ENCODE measurements around the gene CAMTA1.

Gene CAMTA1

GRCh38 chr1:6984986-6985385 is 199.7 kb downstream of the CAMTA1 start:
- Histone ChIP-seq H3K27ac (ENCODE audit: extremely low read depth, low read depth, low read length) (no peak overlapping the region), H3K4me3 (ENCODE audit: low read depth, low read length) (no peak overlapping the region), H3K36me3 (ENCODE audit: control insufficient read depth in 2 of 2, insufficient read depth in 1 of 2, low read length in 2 of 2) (no peaks in the 10 kb centered on the region), H3K9me3 (ENCODE audit: control insufficient read depth, insufficient read depth, low read depth, low read length) (no peaks in the 10 kb centered on the region), H3K4me1 (ENCODE audit: control insufficient read depth, insufficient read depth, low read length) (0 out of 2 replicates have a peak, but pooled peaks cover 4% of the 10 kb centered on the region)
- POLR2A ChIA-PET = no interaction called here
- TF ChIP-seq, protein P1, sequence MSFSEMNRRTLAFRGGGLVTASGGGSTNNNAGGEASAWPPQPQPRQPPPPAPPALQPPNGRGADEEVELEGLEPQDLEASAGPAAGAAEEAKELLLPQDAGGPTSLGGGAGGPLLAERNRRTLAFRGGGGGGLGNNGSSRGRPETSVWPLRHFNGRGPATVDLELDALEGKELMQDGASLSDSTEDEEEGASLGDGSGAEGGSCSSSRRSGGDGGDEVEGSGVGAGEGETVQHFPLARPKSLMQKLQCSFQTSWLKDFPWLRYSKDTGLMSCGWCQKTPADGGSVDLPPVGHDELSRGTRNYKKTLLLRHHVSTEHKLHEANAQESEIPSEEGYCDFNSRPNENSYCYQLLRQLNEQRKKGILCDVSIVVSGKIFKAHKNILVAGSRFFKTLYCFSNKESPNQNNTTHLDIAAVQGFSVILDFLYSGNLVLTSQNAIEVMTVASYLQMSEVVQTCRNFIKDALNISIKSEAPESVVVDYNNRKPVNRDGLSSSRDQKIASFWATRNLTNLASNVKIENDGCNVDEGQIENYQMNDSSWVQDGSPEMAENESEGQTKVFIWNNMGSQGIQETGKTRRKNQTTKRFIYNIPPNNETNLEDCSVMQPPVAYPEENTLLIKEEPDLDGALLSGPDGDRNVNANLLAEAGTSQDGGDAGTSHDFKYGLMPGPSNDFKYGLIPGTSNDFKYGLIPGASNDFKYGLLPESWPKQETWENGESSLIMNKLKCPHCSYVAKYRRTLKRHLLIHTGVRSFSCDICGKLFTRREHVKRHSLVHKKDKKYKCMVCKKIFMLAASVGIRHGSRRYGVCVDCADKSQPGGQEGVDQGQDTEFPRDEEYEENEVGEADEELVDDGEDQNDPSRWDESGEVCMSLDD (tag by site-specific recombination; IDR thresholded peaks at IDR 0.05) = no peak
- TF ChIP-seq YY1 (tag by site-specific recombination; IDR thresholded peaks at IDR 0.05) = no peak
- TF ChIP-seq, protein P2, sequence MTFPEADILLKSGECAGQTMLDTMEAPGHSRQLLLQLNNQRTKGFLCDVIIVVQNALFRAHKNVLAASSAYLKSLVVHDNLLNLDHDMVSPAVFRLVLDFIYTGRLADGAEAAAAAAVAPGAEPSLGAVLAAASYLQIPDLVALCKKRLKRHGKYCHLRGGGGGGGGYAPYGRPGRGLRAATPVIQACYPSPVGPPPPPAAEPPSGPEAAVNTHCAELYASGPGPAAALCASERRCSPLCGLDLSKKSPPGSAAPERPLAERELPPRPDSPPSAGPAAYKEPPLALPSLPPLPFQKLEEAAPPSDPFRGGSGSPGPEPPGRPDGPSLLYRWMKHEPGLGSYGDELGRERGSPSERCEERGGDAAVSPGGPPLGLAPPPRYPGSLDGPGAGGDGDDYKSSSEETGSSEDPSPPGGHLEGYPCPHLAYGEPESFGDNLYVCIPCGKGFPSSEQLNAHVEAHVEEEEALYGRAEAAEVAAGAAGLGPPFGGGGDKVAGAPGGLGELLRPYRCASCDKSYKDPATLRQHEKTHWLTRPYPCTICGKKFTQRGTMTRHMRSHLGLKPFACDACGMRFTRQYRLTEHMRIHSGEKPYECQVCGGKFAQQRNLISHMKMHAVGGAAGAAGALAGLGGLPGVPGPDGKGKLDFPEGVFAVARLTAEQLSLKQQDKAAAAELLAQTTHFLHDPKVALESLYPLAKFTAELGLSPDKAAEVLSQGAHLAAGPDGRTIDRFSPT (tag by site-specific recombination; IDR thresholded peaks at IDR 0.05) = no peak
- CTCF ChIA-PET = no interaction called here

DNA sequence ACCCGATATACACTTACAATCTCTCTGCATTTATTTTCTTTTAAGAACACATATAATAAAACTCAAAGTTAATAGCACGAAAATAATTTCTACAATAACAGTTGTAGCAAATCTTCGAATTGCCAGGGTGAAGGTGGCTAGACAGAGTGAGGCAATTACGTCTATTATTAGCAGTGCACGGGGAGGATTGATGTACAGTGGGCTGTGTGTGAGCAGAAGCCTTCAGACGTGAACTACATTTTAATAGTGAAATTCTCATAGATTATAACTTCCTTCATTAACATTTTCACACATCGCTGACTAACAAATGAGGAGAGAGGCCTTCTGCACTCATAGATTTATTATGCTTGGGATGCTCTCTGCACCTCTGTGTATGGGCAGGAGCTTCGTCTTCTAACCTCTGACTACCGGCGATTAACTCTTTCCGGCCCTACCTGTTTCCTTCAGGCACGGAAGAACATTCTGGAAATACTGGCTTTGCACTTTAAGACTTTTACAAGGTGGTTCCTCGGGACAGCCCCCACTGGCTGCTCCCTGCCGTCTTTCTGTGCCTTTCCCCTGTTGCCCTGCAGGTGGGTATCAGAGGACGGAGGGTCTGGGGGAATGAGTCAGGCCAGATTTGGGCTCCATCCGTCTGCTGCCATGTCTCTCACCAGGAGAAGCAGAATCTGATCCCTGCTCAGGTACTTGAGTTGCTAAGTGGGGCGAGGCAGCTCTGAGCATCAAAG is 200.5 kb downstream of the CAMTA1 start:
- TF ChIP-seq HOXD13 (CRISPR knock-in tag; IDR thresholded peaks at IDR 0.05; ENCODE audit: borderline replicate concordance) (no peak), ZNF202 (tag by site-specific recombination; IDR thresholded peaks at IDR 0.05; ENCODE audit: borderline replicate concordance) (no peak)
- Histone ChIP-seq H3K4me1 (ENCODE audit: control insufficient read depth, insufficient read depth, low read length) (0 out of 2 replicates have a peak, but pooled peaks cover 4% of the 10 kb centered on the region), H3K9me3 (ENCODE audit: control insufficient read depth, insufficient read depth, low read depth, low read length) (no peaks in the 10 kb centered on the region), H3K27ac (ENCODE audit: extremely low read depth, low read depth, low read length) (no peak overlapping the region), H3K36me3 (ENCODE audit: control insufficient read depth in 2 of 2, insufficient read depth in 1 of 2, low read length in 2 of 2) (no peaks in the 10 kb centered on the region), H3K4me3 (ENCODE audit: low read depth, low read length) (no peak overlapping the region)
- POLR2A ChIA-PET = no interaction called here
- CTCF ChIA-PET = no interaction called here

- ChIA-PET CTCF (no interaction called here), POLR2A (no interaction called here)
- H3K36me3 ChIP-seq (ENCODE audit: control insufficient read depth in 2 of 2, insufficient read depth in 1 of 2, low read length in 2 of 2) = no peaks in the 10 kb centered on the region
- TF ChIP-seq ZEB2 (tag by site-specific recombination; IDR thresholded peaks at IDR 0.05) (no peak), ZNF623 (tag by site-specific recombination; IDR thresholded peaks at IDR 0.05) (no peak), ZNF571 (tag by site-specific recombination; IDR thresholded peaks at IDR 0.05) (no peak), ZNF341 (tag by site-specific recombination; IDR thresholded peaks at IDR 0.05; ENCODE audit: low read depth) (no peak)
- 0 out of 2 replicates have a peak, but pooled peaks cover 4% of the 10 kb centered on the region for H3K4me1 ChIP-seq (ENCODE audit: control insufficient read depth, insufficient read depth, low read length)
- no peak overlapping the region for H3K27ac ChIP-seq (ENCODE audit: extremely low read depth, low read depth, low read length)
- H3K9me3 ChIP-seq (ENCODE audit: control insufficient read depth, insufficient read depth, low read depth, low read length) = no peaks in the 10 kb centered on the region
- no peak overlapping the region for H3K4me3 ChIP-seq (ENCODE audit: low read depth, low read length)
Measured at GRCh38 chr1:6986281-6986680, 201.0 kb downstream of the CAMTA1 start.

- Histone ChIP-seq H3K4me3 (ENCODE audit: low read depth, low read length) (no peak overlapping the region), H3K36me3 (ENCODE audit: control insufficient read depth in 2 of 2, insufficient read depth in 1 of 2, low read length in 2 of 2) (no peaks in the 10 kb centered on the region), H3K27ac (ENCODE audit: extremely low read depth, low read depth, low read length) (no peak overlapping the region), H3K9me3 (ENCODE audit: control insufficient read depth, insufficient read depth, low read depth, low read length) (no peaks in the 10 kb centered on the region), H3K4me1 (ENCODE audit: control insufficient read depth, insufficient read depth, low read length) (0 out of 2 replicates have a peak, but pooled peaks cover 4% of the 10 kb centered on the region)
- CTCF ChIA-PET = interaction anchor here (0.7 to 0.9 kb wide), 2 partner anchors 26 to 55 kb away, joined by 4 to 6 read pairs; no protein-coding TSS in a partner anchor
- POLR2A ChIA-PET = no interaction called here
- TF ChIP-seq, protein P3, sequence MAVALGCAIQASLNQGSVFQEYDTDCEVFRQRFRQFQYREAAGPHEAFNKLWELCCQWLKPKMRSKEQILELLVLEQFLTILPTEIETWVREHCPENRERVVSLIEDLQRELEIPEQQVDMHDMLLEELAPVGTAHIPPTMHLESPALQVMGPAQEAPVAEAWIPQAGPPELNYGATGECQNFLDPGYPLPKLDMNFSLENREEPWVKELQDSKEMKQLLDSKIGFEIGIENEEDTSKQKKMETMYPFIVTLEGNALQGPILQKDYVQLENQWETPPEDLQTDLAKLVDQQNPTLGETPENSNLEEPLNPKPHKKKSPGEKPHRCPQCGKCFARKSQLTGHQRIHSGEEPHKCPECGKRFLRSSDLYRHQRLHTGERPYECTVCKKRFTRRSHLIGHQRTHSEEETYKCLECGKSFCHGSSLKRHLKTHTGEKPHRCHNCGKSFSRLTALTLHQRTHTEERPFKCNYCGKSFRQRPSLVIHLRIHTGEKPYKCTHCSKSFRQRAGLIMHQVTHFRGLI (tag by site-specific recombination; IDR thresholded peaks at IDR 0.05) = no peak
- TF ChIP-seq OVOL3 (tag by site-specific recombination; IDR thresholded peaks at IDR 0.05) = no peak
- TF ChIP-seq KLF16 (tag by site-specific recombination; IDR thresholded peaks at IDR 0.05) = no peak
Measured at GRCh38 chr1:6987940-6988339, 202.7 kb downstream of the CAMTA1 start.

Data from HEK293 (cell line).